Frontal cortex (tissue), 4 donors: Measurements from ENCODE around the gene UBE3D. TPM values are rescaled to one million over a fixed set of nuclear protein-coding genes. Genes with fewer than 3 reads are reported as not detected.
"Not testable (repeated sequence)": the region's sequence is repeated elsewhere in the genome, so short reads cannot be mapped to it uniquely, and the experiment has no call there.

Experiments
- DNase-seq, 2 donors: peaks; one replicate each; pipeline ENCODE4 v3.0.0; 2012; ENCODE audit warnings: low spot score in 2 of 2
- FAIRE-seq: peaks from 2 replicates; lab custom pipeline; 2012; peaks lifted over from hg19 to GRCh38; lab: Jason Lieb, UNC
- total RNA-seq: library from RNA; depleted of rRNA; stranded (reverse); fragments of >200 nt; gene quantifications from one replicate; pipeline ENCODE4 v1.2.3, GENCODE V29; 2014
- donor health status: control.
- donor health status: control.
- donor health status: control.

UBE3D gene
- total RNA-seq, 1 donor from 2014 or later: 24.9 TPM

DNA sequence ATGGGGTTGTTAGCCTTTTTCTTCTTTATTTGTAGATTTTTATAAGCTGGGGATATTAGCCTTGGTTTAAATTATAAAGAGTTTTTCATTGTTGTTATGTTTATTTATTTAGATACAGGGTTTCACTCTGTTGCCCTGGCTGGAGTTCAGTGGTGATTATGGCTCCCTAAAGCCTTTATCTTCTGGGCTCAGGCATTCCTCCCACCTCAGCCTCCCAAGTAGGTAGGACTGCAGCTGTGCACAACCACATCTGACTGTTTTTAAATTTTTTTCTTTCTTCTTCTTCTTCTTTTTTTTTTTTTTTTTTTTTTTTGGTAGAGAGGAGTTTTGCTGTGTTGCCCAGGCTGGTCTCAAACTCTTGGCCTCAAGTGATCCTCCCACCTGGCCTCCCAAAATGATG is 80.9 kb downstream of the UBE3D start:
- no peak for DNase-seq
- FAIRE-seq: no peak

DNA sequence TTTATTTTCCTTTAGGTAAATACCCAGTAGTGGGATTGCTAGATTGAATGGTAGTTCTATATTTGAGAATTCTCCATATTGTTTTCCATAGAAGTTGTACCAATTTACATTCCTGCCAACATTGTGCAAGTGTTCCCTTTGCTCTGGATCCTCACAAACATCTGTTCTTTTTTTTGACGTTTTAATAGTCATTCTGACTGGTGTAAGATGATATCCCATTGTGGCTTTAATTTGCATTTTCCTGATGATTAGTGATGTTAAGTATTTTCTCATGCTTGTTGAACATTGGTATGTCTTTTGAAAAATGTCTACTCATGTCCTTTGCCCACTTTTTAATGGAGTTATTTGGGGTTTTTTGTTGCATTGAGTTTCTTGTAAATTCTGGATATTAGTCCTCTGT is 85.6 kb downstream of the UBE3D start:
- FAIRE-seq (no peak), DNase-seq (no peak)

DNA sequence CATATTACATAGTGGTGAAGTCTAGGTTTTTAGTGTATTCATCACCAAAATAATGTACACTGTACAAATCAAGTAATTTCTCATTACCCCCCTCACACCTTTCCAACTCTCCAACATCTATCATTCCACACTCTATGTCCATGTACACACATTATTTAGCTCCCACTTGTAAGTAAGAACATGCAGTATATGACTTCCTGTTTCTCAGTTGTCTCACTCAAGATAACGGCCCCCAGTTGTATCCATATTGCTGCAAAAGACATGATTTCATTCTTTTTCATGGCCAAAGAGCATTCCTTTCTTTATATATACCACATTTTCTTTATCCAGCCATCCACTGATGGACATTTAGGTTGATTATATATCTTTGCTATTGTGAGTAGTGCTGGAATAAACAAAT is 86.0 kb downstream of the UBE3D start:
- no peak for DNase-seq
- no peak for FAIRE-seq

DNA sequence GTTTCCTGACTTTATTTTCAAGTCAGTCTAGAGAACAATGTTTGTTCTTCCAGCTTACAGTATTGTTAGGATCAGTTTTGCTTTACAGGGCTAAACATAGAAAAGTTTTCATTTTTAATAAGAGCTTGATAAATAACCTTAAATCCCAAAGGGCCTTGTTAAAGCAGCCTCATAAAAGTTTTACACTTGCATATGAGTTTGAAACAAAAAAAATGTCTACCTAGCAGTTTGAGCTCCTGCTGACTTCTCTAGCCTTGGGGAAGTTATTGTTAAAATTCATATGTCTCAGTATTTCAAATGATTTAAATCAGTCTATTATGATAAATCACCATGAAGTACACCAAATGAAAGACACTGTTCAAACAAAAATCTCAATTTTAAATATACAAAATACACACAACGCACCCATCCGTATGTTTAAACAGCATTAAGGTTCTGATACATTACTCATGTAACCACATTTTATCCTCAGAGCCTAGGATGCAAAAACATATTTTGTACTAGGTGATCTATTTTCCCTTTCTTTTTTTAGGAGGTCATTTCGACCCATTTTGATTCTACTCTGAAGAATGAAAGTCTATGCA is 87.2 kb downstream of the UBE3D start:
- no peak for DNase-seq
- FAIRE-seq: no peak

DNA sequence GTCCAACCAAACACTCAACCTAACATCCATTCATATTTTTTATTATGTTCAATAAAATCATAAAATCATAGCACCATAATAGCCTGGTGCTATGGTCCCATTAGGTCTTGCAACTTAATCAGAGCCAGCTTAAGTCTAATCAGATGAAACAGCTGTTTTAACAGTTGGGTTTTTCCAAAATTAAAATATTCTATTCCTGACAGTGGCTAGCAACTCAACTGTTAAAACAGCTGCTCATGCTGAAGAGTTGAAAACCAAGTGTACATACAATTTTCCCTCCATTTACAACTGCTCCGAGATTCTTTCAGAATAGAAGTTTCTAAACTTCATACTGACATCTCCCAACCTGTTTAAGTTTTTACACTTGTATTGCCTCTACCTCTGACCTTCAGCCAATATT is 89.5 kb downstream of the UBE3D start:
- FAIRE-seq: no peak

DNA sequence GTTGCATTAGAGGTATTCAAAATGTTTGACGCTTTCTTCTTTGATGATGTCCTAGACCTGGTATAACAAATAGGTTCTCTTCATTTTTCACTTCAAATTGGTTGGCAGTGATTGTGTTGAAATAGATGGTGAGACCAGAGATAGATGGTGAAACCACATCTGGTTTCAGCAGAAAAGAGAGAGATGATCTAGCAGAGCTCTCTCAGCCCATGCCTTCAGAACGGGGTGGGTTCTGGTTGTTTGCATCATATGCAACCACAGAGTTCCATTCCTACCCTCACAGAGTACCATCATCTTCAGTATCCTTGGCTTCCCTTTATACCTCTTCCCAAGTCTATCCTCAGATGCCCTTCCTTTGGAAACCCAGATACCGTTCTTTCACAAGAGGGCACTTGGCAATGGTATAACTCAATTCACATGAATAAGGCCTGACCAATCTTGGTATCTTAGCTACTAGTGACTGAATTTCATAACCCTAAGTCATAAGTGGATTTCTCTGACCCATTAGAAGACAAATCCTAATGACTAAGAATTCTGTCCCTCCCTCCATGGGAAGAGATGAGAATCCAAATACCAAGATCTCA is 93.7 kb downstream of the UBE3D start:
- FAIRE-seq: no peak
- no peak for DNase-seq

More for the DNA sequence above, 89.5 kb downstream of the UBE3D start:
- DNase-seq: no peak

DNA sequence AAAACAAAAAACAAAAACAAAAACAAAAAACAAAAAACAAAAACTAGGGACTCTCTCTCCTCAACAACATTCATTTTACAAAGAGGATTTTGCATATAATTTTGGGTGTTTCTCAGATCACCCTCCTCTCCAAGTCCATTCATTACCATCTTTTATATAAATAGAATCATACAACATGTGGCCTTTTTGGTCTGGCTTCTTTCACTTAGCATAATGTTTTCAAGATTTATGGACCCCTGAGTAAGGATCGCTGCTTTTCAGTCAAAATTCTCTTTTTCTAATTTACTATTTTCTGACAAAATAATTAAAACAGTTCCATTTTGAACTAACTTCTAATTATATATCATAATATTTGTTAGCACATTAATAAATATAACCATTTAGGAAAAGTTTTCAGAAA is 94.8 kb downstream of the UBE3D start:
- DNase-seq: no peak
- no peak for FAIRE-seq

DNA sequence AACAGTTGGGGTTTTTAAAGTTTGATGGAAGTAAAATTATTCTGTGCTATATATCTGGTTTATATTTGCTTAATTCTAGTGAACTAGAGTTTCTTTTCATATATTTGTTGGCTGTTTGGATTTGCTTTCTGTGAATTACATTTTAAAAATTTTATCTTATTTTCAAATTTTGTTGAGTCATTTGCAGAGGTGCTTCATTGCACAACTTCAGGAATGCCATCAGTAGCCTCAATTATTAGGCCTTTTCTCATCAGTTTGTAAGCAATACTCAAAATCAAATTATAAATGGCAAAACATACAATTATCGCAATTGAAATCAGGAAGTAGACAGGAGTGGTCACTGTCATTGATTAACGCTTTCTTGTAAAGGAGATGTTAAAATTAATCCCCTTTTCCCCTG is 96.9 kb downstream of the UBE3D start:
- DNase-seq (no peak), FAIRE-seq (no peak)

DNA sequence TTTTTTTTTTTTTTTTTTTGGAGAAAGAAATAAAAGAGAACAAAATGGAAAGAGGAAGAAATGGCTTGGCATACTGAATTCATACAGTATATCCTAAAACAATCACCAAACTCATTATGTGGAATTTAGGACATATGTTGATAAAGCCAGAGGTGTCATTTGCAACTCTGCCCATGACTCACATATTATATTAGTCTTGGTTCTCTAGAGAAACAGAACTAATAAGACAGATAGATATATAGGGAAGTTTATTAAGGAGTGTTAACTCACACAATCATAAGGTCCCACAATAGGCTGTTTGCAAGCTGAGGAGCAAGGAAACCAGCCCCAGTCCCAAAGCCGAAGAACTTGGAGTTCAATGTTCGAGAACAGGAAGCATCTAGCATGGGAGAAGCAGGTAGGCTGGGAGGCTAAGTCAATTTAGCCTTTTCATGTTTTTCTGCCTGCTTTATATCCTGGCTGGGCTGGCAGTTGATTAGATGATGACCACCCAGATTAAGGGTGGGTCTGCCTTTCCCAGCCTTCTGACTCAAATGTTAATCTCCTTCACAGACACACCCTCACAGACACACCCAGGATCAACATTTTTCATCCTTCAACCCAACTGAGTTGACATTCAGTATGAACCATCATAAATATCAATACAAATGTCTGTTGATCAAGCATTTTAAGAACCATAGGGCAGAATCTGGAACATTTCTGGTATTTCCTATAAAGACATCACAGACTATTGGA is 102.3 kb downstream of the UBE3D start:
- no peak for FAIRE-seq
- DNase-seq: no peak

DNA sequence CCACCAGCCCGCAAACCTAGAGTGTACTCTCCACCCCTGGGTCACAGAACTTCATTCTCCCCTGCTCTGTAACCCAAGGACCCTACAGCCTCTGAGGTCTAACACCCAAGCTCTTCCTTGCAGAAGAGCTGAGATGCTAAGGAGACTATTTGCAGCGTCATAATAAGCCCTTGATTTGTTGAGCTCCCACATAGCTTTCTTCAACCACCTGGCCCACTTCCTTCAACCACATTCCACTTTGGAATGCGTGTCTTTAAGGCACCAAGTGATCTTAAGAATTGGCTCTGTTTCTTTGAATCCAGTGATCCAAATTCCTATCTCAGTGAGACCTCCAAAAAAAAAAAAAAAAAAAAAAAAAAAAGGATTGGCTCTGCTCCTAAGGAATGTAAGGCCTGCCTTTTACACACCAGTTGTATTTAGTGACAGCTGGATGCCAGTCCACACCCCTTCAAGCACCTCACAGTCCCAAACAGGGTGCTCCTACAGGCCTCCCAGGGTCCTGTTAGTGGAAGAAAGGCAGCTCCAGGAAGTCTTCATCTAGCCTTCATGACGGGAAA is 106.2 kb downstream of the UBE3D start:
- no peak for FAIRE-seq

DNA sequence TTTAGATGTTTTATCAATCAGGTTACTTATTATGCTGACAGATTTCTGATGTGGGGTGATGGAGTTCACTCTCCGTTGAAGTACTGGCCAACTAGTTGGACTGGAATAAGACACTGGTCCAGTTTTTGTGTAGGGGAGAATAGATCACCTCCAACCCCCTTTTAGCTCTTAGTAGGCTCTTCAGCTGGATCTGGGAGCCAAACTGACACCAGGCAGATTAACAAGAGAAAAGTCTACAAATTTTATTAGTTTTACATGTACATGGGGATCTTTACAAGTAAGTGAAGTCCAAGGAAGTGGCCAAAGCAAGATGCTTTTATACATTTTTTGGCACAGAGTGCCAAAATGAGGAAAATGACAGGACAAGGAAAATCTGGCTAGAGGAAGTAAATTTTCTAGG is 107.1 kb downstream of the UBE3D start:
- DNase-seq (no peak), FAIRE-seq (no peak)

More for the DNA sequence above, 106.2 kb downstream of the UBE3D start:
- no peak for DNase-seq

DNA sequence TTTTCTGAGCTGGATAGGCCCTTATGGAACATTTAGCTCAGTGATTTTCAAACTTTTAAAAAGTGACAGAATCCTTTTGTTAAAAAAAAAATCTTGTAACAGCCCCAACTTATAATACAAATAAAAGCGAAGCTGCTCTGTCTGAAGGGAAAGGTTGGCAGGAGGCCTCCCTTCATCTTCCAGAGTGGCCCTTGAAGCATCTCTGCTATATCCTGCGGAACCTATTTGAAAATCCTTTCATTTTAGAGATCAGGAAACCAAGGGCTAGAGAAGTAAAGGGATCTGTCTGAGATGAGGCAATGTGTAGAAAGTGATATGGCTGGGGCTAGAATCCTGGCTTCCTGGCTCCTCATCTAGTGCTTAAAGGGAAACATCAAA is 107.8 kb downstream of the UBE3D start:
- FAIRE-seq (no peak), DNase-seq (no peak)

DNA sequence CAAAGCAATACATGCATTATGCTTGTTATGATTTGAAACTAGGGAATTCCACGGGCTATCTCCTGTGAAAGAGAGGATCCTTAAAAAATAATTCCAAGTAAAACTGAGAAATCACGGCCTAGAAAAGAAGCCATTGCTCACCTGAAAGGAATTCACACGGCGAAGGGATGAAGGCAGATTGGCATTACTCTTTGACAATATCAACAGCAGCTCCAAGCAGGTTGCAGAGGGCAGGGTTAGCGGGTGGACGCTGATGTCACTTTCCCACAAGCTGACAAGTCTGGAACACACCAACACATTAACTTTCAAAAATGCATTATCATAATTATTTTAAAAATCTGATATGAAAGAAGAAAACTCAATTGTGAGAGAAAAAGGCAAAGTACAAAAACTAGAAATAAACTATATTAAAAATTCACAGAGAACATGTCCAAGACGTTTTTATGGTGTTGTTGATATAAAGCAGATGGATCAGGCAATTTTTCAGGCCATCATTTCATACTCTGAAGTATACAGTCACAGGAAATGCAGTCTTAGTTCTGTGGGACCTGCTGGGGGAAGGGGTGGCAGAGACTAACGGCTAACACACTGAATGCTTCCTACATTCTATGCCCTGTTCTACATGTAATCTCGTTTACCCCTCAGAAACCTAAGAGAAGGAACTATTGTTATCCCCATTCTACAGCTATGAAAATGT is 108.3 kb downstream of the UBE3D start:
- FAIRE-seq: no peak
- DNase-seq: no peak

DNA sequence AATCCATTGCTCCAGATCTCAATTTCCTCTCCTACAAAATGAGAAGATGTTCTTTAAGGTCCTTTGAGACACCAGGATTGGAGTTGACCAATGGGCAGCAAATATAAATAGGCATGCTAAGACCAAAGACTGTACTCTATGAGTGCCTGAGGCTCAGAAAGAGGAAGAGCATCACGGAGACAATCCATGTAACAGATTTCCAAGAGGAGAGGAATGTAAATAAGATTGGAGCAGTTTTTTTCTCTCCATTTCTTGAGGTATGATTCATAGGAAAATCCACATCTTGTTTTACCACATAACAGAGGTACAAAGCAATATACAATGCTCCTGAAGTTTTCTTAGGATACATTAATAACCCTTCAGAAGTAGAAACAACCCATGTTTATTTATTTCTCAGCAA is 109.8 kb downstream of the UBE3D start:
- FAIRE-seq (no peak), DNase-seq (no peak)

DNA sequence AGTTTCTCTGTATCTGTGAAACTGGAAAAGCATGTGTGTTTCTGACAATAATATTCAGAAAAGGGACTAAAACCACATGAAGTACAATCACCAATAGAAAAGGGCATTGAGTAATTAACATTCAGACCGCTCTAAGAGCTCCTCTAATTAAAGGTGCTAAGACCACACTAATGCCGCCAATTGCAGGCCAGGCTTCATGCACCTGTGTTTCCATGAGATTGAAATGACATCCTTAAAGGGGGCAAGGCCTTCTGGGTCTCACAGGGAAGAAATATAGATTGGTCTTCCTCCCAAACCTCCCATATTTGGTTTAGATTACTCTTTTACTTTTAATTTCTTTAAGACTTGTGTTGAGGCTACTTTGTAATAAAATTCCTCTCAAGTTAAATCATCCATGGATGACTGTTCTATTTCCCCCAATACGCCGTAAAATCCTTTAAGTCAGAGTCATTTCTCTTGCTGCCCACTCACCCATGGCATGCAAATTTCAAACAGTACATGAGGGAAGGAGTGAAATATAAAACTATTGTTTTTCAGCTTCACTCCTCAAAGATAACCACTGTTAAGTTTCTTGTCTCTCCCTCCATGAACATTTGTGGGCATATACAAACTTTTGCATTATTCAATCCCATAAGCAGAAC is 110.6 kb downstream of the UBE3D start:
- DNase-seq (no peak), FAIRE-seq (no peak)

DNA sequence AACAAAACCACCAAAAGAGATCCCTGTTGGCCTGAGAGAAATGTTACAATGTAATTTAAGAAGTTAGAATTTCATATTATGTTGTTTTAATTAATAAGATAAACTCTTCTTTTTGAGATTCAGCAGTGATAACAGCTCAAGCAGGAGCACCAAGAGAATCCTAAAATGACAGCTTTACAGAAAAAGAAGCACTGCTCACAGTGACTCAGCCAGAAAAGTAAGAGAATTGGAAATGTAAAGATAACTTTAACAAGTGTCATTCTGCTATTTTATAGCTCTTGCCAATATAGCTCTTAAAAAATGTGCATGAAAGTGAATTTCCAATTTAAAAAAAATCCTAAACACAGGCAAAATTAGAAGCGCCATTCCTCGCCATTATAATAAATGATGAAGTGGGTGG is 111.3 kb downstream of the UBE3D start:
- DNase-seq: no peak
- no peak for FAIRE-seq

DNA sequence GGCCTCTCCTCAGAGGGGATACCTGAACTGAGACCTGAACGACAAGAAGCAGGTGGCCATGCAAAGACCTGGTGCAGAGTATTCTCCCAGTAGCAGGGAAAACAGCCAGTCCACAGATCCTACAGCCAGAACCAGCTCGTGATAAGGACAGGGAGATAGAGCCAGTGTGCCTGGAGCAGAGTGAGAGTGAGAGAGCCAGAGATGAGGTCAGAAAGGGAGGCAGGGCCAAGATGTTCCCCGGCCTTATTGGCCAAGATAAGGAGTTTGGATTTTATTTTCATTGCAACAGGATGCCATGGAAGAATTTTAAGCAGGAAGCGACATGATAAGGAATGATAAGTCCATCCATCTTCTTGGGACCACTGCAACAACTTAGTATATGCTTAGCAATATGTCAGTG is 111.8 kb downstream of the UBE3D start:
- FAIRE-seq: no peak
- DNase-seq: no peak

DNA sequence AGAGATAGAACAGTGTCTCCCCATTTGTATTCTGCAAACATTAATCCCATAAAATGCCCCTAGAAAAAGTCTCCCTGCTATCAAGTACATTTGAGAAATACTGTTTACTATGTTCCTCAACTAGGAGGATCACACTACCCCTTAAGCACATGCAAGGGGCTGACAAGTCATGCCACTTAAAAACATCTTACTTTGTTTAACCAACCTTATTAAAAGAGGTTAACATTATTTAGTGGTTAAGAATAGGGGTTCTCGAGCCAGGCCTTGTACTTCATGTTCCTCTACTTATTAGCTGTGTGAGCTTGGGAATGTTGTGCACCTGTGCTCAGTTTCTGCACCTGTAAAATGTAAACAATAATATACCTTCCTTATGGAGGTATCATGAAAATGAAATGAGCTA is 113.7 kb downstream of the UBE3D start:
- DNase-seq: no peak
- FAIRE-seq: no peak

DNA sequence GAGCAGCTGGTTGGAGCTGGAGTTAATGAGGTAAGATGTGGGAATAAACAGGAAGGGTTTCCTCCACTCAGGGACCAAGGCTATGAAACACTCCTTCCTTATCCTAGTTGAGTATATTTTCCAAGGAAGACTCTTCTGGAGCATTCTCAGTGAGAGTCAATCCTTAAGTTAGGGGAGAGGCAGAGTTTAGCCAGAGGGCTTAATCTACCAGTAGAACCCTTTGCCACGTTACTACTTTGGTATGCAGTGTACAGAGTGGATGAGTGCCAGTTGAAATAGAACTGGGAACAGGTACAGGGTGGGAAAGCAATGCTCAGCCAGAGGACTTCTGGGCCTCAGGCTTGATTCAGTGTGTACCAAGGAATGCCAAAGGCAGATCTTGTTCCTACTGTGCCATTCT is 114.3 kb downstream of the UBE3D start:
- no peak for DNase-seq
- no peak for FAIRE-seq

DNA sequence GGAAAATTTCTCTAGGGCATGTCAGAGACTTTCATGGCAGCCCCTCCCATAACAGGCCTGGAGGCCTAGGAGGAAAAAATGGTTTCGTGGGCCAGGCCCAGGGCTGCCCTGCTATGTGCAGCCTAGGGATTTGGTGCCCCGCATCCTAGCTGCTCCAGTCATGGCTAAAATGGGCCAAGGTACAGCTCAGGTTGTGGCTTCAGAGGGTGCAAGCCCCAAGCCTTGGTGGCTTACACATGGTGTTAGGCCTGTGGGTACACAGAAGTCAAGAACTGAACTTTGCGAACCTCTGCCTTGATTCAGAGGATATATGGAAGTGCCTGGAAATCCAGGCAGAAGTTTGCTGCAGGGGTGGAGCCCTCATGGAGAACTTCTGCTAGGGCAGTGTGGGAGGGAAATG is 134.7 kb downstream of the UBE3D start:
- not testable (repeated sequence) for DNase-seq, FAIRE-seq
